OCI-LY7 (cell line): Measurements from ENCODE around the gene NFKB2. TPM values are rescaled to one million over a fixed set of nuclear protein-coding genes. Genes with fewer than 3 reads are reported as not detected.
A peak's percentile ranks its signal among the peaks of the same experiment; 100 is the strongest.

ENCODE experiments used
- Bru-seq: library from RNA; stranded (reverse); fragments of 400-500 nt; gene quantifications from one replicate; lab custom pipeline; 2021; lab: Mats Ljungman, UMichigan
- BruChase-seq, 2 experiments: library from RNA; stranded (reverse); fragments of 400-500 nt; gene quantifications; one replicate each; lab custom pipeline; 2021; lab: Mats Ljungman, UMichigan
- BruUV-seq: library from RNA; stranded (reverse); fragments of 400-500 nt; replicated peaks from 2 replicates; lab custom pipeline; 2021; lab: Mats Ljungman, UMichigan
- CTCF ChIA-PET: fragments of 300-600 bp; sonication (Branson Sonifier 250); formaldehyde crosslinking; loops from one replicate; lab custom pipeline; 2022; ENCODE audit warnings: antibody characterized with exemption; ENCODE audit not compliant: unreplicated experiment; lab: Charles Lee
- POLR2A ChIA-PET: fragments of 300-600 bp; sonication (Branson Sonifier 250); formaldehyde crosslinking; loops from one replicate; lab custom pipeline; 2022; ENCODE audit warnings: antibody characterized with exemption; lab: Charles Lee
- DNase-seq: peaks from one replicate; pipeline ENCODE4 v3.0.0-alpha.2; 2015; ENCODE audit warnings: low spot score
- H2AFZ ChIP-seq: fragments of 200-600 bp; sonication (generic), shearing (Covaris generic); 2 replicates; pipeline ENCODE4 v1.6.1; 2014; ENCODE audit warnings: mild to moderate bottlenecking, antibody characterized with exemption, low read length, moderate library complexity
- H3K27ac ChIP-seq: fragments of 200-600 bp; sonication (generic); 2 replicates; pipeline ENCODE4 v1.5.1; 2014; ENCODE audit warnings: mixed run types, low read depth, mild to moderate bottlenecking, moderate library complexity, low read length, inconsistent platforms; ENCODE audit not compliant: poor library complexity, severe bottlenecking
- H3K36me3 ChIP-seq: fragments of 200-600 bp; sonication (generic); 2 replicates; pipeline ENCODE4 v1.6.1; 2014; ENCODE audit warnings: mild to moderate bottlenecking, antibody characterized with exemption, low read length, moderate library complexity, mixed read lengths; ENCODE audit not compliant: insufficient read depth
- H3K4me1 ChIP-seq: fragments of 200-600 bp; sonication (generic); 2 replicates; pipeline ENCODE4 v1.5.1; 2014; ENCODE audit warnings: mild to moderate bottlenecking, low read length; ENCODE audit not compliant: insufficient read depth, poor library complexity, severe bottlenecking
- H3K4me2 ChIP-seq: fragments of 200-600 bp; sonication (generic); 2 replicates; pipeline ENCODE4 v1.6.1; 2014; ENCODE audit warnings: mild to moderate bottlenecking, low read length
- H3K4me3 ChIP-seq: fragments of 200-600 bp; sonication (generic); 2 replicates; pipeline ENCODE4 v1.5.1; 2014; ENCODE audit warnings: mild to moderate bottlenecking, low read depth, low read length; ENCODE audit not compliant: poor library complexity, severe bottlenecking
- H3K79me2 ChIP-seq: fragments of 200-600 bp; sonication (generic); 2 replicates; pipeline ENCODE4 v1.6.1; 2016; ENCODE audit warnings: low read depth, mild to moderate bottlenecking, low read length, moderate library complexity, mixed read lengths; ENCODE audit not compliant: insufficient read depth
- H3K9me2 ChIP-seq: fragments of 200-600 bp; sonication (generic); 2 replicates; pipeline ENCODE4 v1.6.1; 2016; ENCODE audit warnings: mild to moderate bottlenecking, low read length, mixed read lengths; ENCODE audit not compliant: insufficient read depth
- H3K9me3 ChIP-seq: fragments of 200-600 bp; sonication (generic); 2 replicates; pipeline ENCODE4 v1.6.1; 2014; ENCODE audit warnings: mild to moderate bottlenecking, mixed run types, low read length, mixed read lengths
- H4K20me1 ChIP-seq: fragments of 200-600 bp; sonication (generic); 2 replicates; pipeline ENCODE4 v1.6.1; 2014; ENCODE audit warnings: mild to moderate bottlenecking, antibody characterized with exemption, low read length, moderate library complexity, mixed read lengths; ENCODE audit not compliant: insufficient read depth
- CTCF ChIP-seq: fragments of 200-600 bp; sonication (generic); conservative IDR thresholded peaks from 2 replicates; pipeline ENCODE4 v1.5.1; 2014; ENCODE audit warnings: mild to moderate bottlenecking, antibody characterized with exemption, low read length, moderate library complexity, mixed read lengths
- EZH2phosphoT487 ChIP-seq: fragments of 200-600 bp; sonication (generic); IDR thresholded peaks from 2 replicates; pipeline ENCODE4 v1.6.1; 2018; ENCODE audit warnings: low read depth, borderline replicate concordance, mild to moderate bottlenecking, mixed run types, antibody characterized with exemption, low read length, moderate library complexity, mixed read lengths
- intact Hi-C: fragments of 100-400 bp; cut with micrococcal nuclease; formaldehyde crosslinking; loops from one replicate; pipeline ENCODE4 v1.10.0; 2022; ENCODE audit not compliant: unreplicated experiment
- long read RNA-seq: library from polyadenylated mRNA; stranded (forward); transcript quantifications from one replicate; pipeline ENCODE4 v2.0.0, GENCODE V29; 2022
- total RNA-seq, 2 experiments: library from RNA; depleted of rRNA in 1 of 2; stranded (reverse); fragments of >200 nt in 1 of 2; shearing (Covaris generic) in 1 of 2; gene quantifications; 2 replicates each; pipeline ENCODE4 v1.2.3, GENCODE V29; 2014 to 2022

Gene NFKB2
- total RNA-seq (2014; rRNA removed; shearing (Covaris generic)) (47.1 and 53.3 TPM in 2 replicates), total RNA-seq (2022) (67.3 and 75.2 TPM in 2 replicates), Bru-seq, nascent RNA (percentile 61 among the genes with signal in this experiment), BruChase-seq, experiment 1, labeled RNA remaining after a 6-hour chase (percentile 76 among the genes with signal in this experiment), BruChase-seq, experiment 2, labeled RNA remaining after a 2-hour chase (percentile 78 among the genes with signal in this experiment)
- long read RNA-seq, transcript NFKB2-204 (23 exons, 3,416 nt) = major isoform, 30 of 105 reads
- long read RNA-seq, partial matches to known transcripts = 23 of 105 reads
- long read RNA-seq, other reads (novel, unspliced or antisense) = 45 of 105 reads

- BruUV-seq = no TSS peak
- Histone ChIP-seq H3K27ac (peak within 1 kb of the TSS; percentile 70), H2AFZ (peak within 1 kb of the TSS; percentile 73), H3K4me2 (peak within 1 kb of the TSS; percentile 84), H4K20me1 (no peaks in the 10 kb centered on the region), H3K4me1 (peaks cover 29% of the 10 kb centered on the region), H3K9me3 (no peaks in the 10 kb centered on the region), H3K4me3 (peak within 1 kb of the TSS; percentile 78), H3K36me3 (peaks cover 28% of the 10 kb centered on the region), H3K9me2 (no peaks in the 10 kb centered on the region), H3K79me2 (peaks cover 9% of the 10 kb centered on the region; the same call in 1 of the 2 replicates)
- ChIA-PET CTCF (interaction anchor here (0.6 kb wide), 2 partner anchors 13 to 177 kb away, joined by 3 read pairs; no protein-coding TSS in a partner anchor), POLR2A (interaction anchor here (0.6 to 1.3 kb wide), 5 partner anchors 36 to 274 kb away, joined by 3 to 4 read pairs (median 3); partner anchors contain the start of genes C10orf95 and CUEDC2)
- intact Hi-C loops = loop anchor here (5.0 kb wide), 2 partner anchors 67 to 228 kb away; no protein-coding TSS in a partner anchor
- no peak for TF ChIP-seq CTCF
- no peak for TF ChIP-seq EZH2phosphoT487
- DNase-seq = peak; percentile 89
Measured at GRCh38 chr10:102395400-102396316, at the start of gene NFKB2. Gene NFKB2, plus strand, starts transcription at chr10:102395705. Its CDS starts 255 bp downstream, at chr10:102395960.

- H3K27ac ChIP-seq = no peak overlapping the region
- CTCF ChIA-PET = interaction anchor here (0.6 to 0.8 kb wide), 2 partner anchors 118 to 128 kb away, joined by 3 to 4 read pairs; no protein-coding TSS in a partner anchor
- H3K9me3 ChIP-seq = no peaks in the 10 kb centered on the region
- H3K4me3 ChIP-seq = no peak overlapping the region
- no peak overlapping the region for H3K4me2 ChIP-seq
- peak; percentile 15 for DNase-seq
- no TSS peak for BruUV-seq
- intact Hi-C loops = no loop called here
- peaks cover 16% of the 10 kb centered on the region for H3K36me3 ChIP-seq
- POLR2A ChIA-PET = no interaction called here
- no peak for TF ChIP-seq EZH2phosphoT487
- TF ChIP-seq CTCF = peak; percentile 62
- no peaks in the 10 kb centered on the region for H4K20me1 ChIP-seq
- H3K9me2 ChIP-seq = no peaks in the 10 kb centered on the region
- no peak overlapping the region for H2AFZ ChIP-seq
- no peaks in the 10 kb centered on the region for H3K79me2 ChIP-seq
- no peaks in the 10 kb centered on the region for H3K4me1 ChIP-seq
Measured at GRCh38 chr10:102347236-102347828, 48.2 kb upstream of the NFKB2 start.
